OCI-LY3 (cell line): Measurements from ENCODE around the gene MBNL1.
A peak's percentile ranks its signal among the peaks of the same experiment; 100 is the strongest.

Experiments used
- H2AFZ ChIP-seq: fragments of 200-600, 300-600 bp; shearing (Covaris generic); 2 replicates; pipeline ENCODE4 v1.6.0; 2014; ENCODE audit warnings: antibody characterized with exemption, low read depth, low read length
- H3K27ac ChIP-seq: fragments of 200-600, 300-600 bp; sonication (generic); 2 replicates; pipeline ENCODE4 v1.5.1; 2014; ENCODE audit warnings: mild to moderate bottlenecking, low read length, moderate library complexity, mixed read lengths
- H3K27me3 ChIP-seq: fragments of 200-600, 300-600 bp; sonication (generic); 2 replicates; pipeline ENCODE4 v1.6.1; 2014; ENCODE audit warnings: low read depth, low read length, mixed read lengths
- H3K36me3 ChIP-seq: fragments of 200-600, 300-600 bp; sonication (generic); replicated peaks from 2 replicates; pipeline ENCODE3; 2014; ENCODE audit warnings: low read depth, low read length, mixed read lengths
- H3K4me1 ChIP-seq: fragments of 300-600, 200-600 bp; sonication (generic); 2 replicates; pipeline ENCODE4 v1.6.1; 2014; ENCODE audit warnings: low read length, mixed read lengths
- H3K4me2 ChIP-seq: fragments of 200-600, 300-600 bp; sonication (generic); 2 replicates; pipeline ENCODE4 v1.6.1; 2014; ENCODE audit warnings: low read length, mixed read lengths
- H3K4me3 ChIP-seq: fragments of 300-600, 200-600 bp; sonication (generic); 2 replicates; pipeline ENCODE4 v1.5.1; 2014; ENCODE audit warnings: antibody characterized with exemption, mild to moderate bottlenecking, low read length, moderate library complexity
- H3K79me2 ChIP-seq: fragments of 300-600, 200-600 bp; shearing (Covaris generic); 2 replicates; pipeline ENCODE4 v1.6.1; 2014; ENCODE audit warnings: mild to moderate bottlenecking, low read length, mixed read lengths
- H3K9ac ChIP-seq: fragments of 300-600, 200-600 bp; shearing (Covaris generic); 2 replicates; pipeline ENCODE4 v1.6.0; 2014; ENCODE audit warnings: mild to moderate bottlenecking, low read length, moderate library complexity
- H3K9me3 ChIP-seq: fragments of 200-600, 300-600 bp; shearing (Covaris generic); 2 replicates; pipeline ENCODE4 v1.6.1; 2014; ENCODE audit warnings: low read length, mixed read lengths; ENCODE audit not compliant: insufficient read depth
- H4K20me1 ChIP-seq: fragments of 200-600, 300-600 bp; sonication (generic); 2 replicates; pipeline ENCODE4 v1.6.1; 2016; ENCODE audit warnings: low read length, mixed read lengths; ENCODE audit not compliant: insufficient read depth
- EZH2phosphoT487 ChIP-seq: fragments of 200-600 bp; shearing (Covaris generic); IDR thresholded peaks from 2 replicates; pipeline ENCODE4 v1.6.1; 2018; ENCODE audit warnings: antibody characterized with exemption, mixed run types, low read depth
- TF ChIP-seq, protein P1 (sequence below): fragments of 200-600, 300-600 bp; sonication (generic); IDR thresholded peaks from 2 replicates; pipeline ENCODE4 v1.5.1; 2014; ENCODE audit warnings: antibody characterized with exemption, low read length, low read depth

MBNL1 gene

DNA sequence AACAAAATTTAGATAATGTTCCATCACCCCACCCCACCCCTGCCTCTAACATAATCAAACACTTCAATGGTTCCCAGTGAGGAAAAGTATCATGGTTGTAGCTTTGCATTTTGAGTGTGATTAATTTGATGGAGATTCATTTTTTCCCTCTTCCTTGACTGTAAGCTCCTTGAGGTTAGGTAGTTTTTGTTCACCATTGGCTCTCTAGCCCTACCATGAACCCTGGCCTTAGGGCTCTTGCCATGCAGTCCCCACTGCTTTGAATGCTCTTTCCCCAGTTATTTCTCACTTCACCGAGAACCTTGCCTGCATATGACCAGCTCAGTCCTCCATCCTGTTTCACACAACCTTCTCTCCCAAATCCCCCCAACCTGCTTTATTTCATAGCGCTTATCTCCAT, 5.0 kb upstream of the MBNL1 start:
- Histone ChIP-seq H2AFZ (no peak overlapping the region), H3K4me3 (no peak overlapping the region), H3K27ac (no peak overlapping the region), H4K20me1 (no peaks in the 10 kb centered on the region), H3K4me1 (peaks cover 12% of the 10 kb centered on the region), H3K4me2 (no peak overlapping the region), H3K79me2 (no peaks in the 10 kb centered on the region), H3K27me3 (no peaks in the 10 kb centered on the region), H3K9ac (no peak overlapping the region), H3K36me3 (peaks cover 3% of the 10 kb centered on the region), H3K9me3 (no peaks in the 10 kb centered on the region)
- TF ChIP-seq, protein P1, sequence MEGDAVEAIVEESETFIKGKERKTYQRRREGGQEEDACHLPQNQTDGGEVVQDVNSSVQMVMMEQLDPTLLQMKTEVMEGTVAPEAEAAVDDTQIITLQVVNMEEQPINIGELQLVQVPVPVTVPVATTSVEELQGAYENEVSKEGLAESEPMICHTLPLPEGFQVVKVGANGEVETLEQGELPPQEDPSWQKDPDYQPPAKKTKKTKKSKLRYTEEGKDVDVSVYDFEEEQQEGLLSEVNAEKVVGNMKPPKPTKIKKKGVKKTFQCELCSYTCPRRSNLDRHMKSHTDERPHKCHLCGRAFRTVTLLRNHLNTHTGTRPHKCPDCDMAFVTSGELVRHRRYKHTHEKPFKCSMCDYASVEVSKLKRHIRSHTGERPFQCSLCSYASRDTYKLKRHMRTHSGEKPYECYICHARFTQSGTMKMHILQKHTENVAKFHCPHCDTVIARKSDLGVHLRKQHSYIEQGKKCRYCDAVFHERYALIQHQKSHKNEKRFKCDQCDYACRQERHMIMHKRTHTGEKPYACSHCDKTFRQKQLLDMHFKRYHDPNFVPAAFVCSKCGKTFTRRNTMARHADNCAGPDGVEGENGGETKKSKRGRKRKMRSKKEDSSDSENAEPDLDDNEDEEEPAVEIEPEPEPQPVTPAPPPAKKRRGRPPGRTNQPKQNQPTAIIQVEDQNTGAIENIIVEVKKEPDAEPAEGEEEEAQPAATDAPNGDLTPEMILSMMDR = no peak
- no peak for TF ChIP-seq EZH2phosphoT487

DNA sequence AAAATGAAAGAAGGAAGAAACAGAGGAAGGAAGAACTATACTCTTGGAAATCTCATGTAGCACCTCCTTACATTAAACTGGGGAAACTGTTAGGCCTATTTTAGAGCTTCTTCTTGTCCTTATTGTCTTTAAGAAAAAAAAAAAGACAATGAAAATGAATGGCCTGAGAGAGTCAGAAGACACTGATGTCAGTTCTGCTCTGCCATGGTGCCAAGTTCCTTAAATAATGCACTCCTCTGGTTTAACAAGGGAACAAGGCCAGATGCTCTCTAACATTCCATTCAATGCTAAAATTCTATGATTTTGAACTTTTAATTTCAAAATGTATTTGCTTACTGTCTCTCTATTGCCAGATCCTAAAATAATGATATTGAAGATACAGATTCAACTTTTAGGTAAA, 4.4 kb upstream of the MBNL1 start:
- TF ChIP-seq, protein P1 = no peak
- no peak for TF ChIP-seq EZH2phosphoT487
- Histone ChIP-seq H3K27ac (no peak overlapping the region), H3K4me2 (no peak overlapping the region), H3K36me3 (peaks cover 3% of the 10 kb centered on the region), H3K27me3 (no peaks in the 10 kb centered on the region), H3K79me2 (peaks cover 6% of the 10 kb centered on the region), H4K20me1 (no peaks in the 10 kb centered on the region), H3K9me3 (no peaks in the 10 kb centered on the region), H3K4me3 (no peak overlapping the region), H3K4me1 (peaks cover 12% of the 10 kb centered on the region), H3K9ac (no peak overlapping the region), H2AFZ (no peak overlapping the region)

DNA sequence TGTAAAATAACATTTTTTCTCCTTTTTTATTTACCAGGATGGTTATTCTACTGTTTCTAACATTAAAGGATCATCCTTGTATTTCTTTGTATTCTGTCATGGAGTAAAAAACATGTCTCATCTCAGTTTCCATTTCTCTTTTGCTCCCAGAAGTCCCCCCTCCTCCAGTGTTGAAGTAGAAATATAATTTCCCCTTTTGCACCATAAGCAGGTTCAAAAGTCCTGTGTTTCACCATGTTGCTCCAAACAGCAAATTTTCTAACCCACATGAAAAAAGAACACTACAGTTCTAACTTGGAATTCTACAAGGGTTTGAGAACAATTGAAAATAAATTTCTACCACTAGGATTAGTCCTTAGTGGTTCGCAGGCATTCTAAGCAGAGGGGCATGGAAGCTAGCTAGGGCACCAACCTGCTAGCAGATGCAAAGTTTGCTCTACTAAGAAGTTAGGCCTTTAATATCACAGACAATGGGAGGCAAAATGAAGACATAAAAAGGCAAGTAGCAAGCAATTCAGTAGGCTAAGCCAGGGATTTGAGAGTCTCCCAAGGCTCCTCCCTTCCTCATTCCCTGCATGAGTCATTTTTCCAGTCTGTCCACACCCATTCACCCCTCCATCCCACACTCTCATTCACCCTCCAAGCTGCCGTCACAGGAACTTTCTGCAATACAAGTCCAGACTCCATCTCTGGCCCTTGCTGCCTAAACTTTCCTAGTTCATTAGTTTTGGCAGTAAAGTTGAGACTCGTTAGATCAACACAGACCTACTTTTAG, 2.3 kb upstream of the MBNL1 start:
- TF ChIP-seq, protein P1 = no peak
- no peak for TF ChIP-seq EZH2phosphoT487
- no peak overlapping the region for H3K4me2 ChIP-seq
- H3K27ac ChIP-seq = no peak overlapping the region
- peaks cover 26% of the 10 kb centered on the region for H3K79me2 ChIP-seq
- no peak overlapping the region for H3K4me3 ChIP-seq
- peaks cover 16% of the 10 kb centered on the region for H3K36me3 ChIP-seq
- no peak overlapping the region for H2AFZ ChIP-seq
- H4K20me1 ChIP-seq = peaks cover 15% of the 10 kb centered on the region
- H3K9me3 ChIP-seq = no peaks in the 10 kb centered on the region
- H3K9ac ChIP-seq = no peak overlapping the region
- peaks cover 19% of the 10 kb centered on the region for H3K4me1 ChIP-seq
- H3K27me3 ChIP-seq = no peaks in the 10 kb centered on the region

DNA sequence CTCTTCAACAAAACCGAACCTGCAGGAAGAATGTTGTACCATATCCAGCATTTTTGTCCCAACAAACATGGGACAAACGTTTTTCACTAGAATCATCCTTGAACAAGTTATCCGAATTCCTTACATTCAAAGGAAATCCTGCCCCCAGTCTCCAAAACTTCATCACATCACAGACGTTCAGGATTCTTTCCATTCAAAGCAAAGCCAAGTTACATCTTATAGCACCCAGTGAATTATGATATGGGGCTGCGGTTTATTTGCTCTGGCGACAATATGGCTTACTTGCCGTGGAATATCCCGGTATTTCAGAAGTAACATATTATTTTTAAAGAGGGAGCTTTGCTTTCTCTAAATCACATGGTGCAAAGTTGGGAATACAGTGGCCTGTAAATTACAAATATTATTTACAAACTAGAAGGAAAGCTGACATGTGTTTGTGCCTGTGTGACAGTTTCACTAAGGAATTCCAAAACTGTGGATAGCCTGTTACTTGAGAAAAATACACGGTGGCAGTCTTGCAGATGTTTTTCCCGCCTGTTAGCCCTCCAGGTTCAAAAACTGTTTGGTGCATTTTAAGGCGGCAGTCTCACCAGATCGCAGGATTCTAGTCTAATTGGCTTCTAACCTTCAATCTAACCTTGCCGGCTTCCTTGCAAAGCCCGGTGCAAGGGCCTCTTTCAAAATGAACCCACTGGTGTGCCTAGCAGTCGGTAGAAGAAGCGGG, 736 bp upstream of the MBNL1 start:
- Histone ChIP-seq H3K9ac (peak overlapping the region; percentile 95), H3K4me3 (peak overlapping the region; percentile 92), H3K9me3 (no peaks in the 10 kb centered on the region), H3K36me3 (peaks cover 24% of the 10 kb centered on the region), H3K4me1 (peaks cover 33% of the 10 kb centered on the region), H3K4me2 (peak overlapping the region; percentile 91), H3K27me3 (no peaks in the 10 kb centered on the region), H3K27ac (peak overlapping the region; percentile 95), H4K20me1 (peaks cover 30% of the 10 kb centered on the region), H3K79me2 (peaks cover 42% of the 10 kb centered on the region), H2AFZ (peak overlapping the region; percentile 73)
- no peak for TF ChIP-seq EZH2phosphoT487
- TF ChIP-seq, protein P1 = no peak
